ENCODE measurements around the gene TSHZ3.

The TSHZ3 gene

DNA sequence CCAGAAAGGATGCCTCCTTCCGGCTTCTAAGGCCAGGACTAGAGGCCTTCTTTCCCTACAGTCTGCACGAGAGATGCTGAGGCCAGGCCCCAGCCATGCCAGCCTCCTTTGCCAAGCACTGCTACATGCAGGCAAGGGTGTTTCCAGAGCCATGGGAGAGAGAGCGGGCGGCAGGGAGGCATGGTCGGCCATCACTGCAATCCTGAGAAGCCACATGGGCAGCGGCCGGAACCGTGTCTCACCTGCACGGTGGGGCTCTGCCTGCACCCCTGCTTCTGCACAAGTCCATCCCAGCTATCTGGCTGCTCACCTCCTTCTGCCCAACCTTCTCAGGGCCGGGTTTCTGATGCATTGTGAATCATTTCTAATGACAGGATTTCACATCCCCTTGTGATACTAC is 35.1 kb downstream of the TSHZ3 start:
- H3K4me3 ChIP-seq (ENCODE audit: low read length) = no peak overlapping the region
- TF ChIP-seq, protein P1, sequence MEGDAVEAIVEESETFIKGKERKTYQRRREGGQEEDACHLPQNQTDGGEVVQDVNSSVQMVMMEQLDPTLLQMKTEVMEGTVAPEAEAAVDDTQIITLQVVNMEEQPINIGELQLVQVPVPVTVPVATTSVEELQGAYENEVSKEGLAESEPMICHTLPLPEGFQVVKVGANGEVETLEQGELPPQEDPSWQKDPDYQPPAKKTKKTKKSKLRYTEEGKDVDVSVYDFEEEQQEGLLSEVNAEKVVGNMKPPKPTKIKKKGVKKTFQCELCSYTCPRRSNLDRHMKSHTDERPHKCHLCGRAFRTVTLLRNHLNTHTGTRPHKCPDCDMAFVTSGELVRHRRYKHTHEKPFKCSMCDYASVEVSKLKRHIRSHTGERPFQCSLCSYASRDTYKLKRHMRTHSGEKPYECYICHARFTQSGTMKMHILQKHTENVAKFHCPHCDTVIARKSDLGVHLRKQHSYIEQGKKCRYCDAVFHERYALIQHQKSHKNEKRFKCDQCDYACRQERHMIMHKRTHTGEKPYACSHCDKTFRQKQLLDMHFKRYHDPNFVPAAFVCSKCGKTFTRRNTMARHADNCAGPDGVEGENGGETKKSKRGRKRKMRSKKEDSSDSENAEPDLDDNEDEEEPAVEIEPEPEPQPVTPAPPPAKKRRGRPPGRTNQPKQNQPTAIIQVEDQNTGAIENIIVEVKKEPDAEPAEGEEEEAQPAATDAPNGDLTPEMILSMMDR (conservative IDR thresholded peaks at IDR 0.05; ENCODE audit: low read length) = no peak
- no peak for DNase-seq (ENCODE audit: low read depth)

DNA sequence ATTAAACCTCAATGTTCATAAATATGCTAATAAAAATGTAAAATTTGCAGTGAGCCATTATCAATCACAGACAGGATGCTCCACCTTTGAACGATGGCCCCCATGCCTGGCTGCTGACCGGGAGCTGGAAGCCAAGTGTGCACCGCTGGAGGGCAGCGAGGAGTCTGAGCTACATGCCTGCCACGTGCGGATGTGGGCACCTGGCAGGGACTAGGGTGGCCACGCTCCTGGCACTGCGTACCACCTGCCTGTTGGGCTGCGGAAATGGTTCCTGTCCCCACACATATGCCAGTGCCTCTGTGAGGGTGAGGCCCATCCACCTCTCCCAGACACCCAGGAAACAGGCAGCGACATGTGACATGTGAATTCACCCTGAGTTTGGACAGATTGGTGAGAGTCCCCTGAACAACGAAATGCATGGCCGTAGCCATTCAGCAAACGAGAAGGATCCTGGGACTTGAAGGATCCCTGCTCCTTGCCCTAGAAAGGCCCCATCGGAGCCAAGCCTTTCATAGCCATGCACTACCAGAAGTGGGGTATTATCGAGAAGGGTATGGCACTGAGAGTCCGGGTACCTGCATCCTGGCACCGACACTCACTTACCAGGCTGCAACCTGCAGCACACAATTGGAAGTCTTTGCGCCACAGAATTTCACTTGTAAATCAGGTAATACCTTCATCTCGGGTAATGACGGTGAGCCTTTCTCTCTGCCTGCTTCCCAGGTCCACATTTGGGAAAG is 35.8 kb downstream of the TSHZ3 start:
- DNase-seq (ENCODE audit: low read depth) = no peak
- H3K4me3 ChIP-seq (ENCODE audit: low read length) = no peak overlapping the region
- TF ChIP-seq, protein P1 (conservative IDR thresholded peaks at IDR 0.05; ENCODE audit: low read length) = no peak

DNA sequence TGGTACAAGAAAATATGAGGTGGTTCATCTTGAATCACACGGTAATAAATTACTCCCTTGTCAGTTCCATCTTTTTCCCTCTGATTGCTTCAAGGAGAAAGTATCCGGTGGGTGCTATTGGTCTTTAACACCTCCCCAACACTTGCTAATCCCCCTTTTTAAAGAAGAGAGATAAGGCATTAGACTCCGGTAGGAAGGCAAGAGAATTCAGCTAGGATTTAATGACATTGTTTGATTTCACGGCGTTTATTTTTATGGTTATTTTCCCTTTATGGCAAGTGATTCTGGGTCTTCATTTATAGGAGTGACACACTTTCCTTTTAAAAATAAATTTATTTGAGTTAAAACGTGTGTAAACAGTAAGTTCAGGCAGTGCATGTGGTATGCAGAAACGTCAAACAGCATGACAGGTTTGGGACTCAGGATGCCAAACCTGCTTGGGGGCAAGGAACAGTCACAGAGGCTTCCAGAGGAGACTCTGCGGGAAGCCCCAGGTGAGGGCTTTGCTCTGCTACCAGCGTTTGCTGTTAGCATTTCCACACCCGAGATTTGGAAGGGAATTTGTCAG is 36.5 kb downstream of the TSHZ3 start:
- no peak for DNase-seq (ENCODE audit: low read depth)
- TF ChIP-seq, protein P1 (conservative IDR thresholded peaks at IDR 0.05; ENCODE audit: low read length) = no peak
- H3K4me3 ChIP-seq (ENCODE audit: low read length) = no peak overlapping the region

DNA sequence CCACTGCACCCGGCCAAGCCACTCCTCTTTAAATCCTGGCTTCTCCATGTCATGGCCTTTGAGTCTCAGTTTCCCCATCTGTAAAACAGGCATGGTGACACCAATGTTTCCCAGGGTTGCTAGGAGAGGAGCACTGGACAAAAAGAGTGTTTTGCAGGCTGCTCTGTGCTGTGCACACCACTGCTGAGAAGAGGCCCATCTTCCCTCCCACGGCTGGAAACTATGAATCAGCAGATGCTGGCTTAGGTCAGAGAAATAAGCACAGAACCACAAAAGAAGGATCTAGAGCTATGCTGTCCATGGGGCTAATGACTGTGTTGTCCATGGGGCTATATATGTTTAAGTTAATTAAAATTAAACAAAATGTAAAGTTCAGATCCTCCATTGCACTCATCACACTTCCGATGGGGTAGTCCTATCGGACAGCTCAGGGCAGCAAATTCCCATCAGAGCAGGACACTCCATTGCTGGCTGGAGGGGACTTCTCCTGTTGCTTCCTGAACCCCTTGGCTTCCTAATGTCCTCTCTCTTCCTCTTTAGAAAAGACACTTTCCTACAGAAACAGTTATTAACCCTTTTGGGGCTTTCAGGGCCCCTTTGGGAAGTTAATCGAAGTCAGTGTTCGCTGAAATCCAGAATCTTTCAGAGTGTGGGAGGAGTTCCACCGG is 37.1 kb downstream of the TSHZ3 start:
- TF ChIP-seq, protein P1 (conservative IDR thresholded peaks at IDR 0.05; ENCODE audit: low read length) = no peak
- H3K4me3 ChIP-seq (ENCODE audit: low read length) = no peak overlapping the region
- DNase-seq (ENCODE audit: low read depth) = peak; percentile 75

DNA sequence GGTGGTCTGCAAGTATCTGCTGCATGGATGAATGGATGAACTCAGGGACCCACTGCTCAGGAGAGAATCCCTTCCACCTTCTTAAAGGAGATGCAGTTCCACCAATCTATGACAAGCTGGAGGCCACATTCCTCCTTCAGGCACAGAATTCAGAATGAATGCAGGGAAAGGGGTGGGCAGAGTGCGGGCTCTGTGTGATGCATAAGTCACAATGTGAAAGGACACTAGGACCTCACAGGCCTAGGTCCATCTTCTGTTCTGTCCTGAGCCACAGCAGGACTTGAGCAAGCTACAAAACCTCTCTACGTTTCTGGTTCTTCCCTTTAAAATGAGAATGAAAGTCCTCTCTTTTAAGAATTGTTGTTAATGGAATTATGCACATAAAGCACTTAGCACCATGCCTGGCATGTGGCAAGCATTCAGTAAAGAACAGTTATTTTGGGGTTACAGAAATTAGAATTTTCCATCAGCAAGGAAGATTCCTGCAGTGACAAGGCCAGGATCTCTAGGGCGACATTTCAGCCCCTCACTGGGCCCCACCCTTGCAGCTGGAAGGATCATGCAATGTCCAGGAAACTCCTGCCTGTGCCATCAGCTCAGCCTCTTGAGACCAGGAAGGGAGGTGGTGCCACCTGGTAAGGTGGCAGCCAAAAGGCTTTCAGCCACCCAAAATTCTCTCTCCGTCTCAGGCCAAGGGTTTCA is 38.7 kb downstream of the TSHZ3 start:
- no peak for DNase-seq (ENCODE audit: low read depth)
- TF ChIP-seq, protein P1 (conservative IDR thresholded peaks at IDR 0.05; ENCODE audit: low read length) = no peak
- H3K4me3 ChIP-seq (ENCODE audit: low read length) = no peak overlapping the region

DNA sequence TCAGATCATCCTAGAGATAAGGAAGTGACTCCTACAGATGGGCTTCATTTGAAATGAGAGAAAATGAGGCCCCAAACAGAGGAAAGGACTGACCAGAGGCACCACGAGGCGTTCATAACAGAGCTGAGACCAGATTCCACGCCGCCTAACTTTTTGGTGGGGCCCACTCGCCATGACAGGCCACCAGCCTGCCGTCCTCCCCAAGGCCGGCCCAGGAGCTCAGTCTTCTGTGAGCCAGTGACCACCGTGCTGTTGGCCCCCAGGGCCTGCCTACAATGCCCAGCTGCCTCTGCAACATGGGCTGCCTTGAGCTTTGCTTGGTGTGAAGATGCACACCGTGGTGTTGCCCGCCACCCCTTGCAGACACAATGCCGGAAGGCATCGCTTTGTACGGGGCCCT is 40.5 kb downstream of the TSHZ3 start:
- TF ChIP-seq, protein P1 (conservative IDR thresholded peaks at IDR 0.05; ENCODE audit: low read length) = no peak
- no peak overlapping the region for H3K4me3 ChIP-seq (ENCODE audit: low read length)
- no peak for DNase-seq (ENCODE audit: low read depth)
